ACHN (cell line): Measurements from ENCODE around the gene MAML2.
"Not testable (repeated sequence)": the region's sequence is repeated elsewhere in the genome, so short reads cannot be mapped to it uniquely, and the experiment has no call there.

Experiments
- DNase-seq: peaks from one replicate; pipeline ENCODE4 v3.0.0-alpha.2; 2015
- in situ Hi-C: cut with HindIII; loops from 2 replicates; pipeline ENCODE4 v1.10.0; 2017; ENCODE audit warnings: low sequenced_read_pairs, low pct_ligation_motif_present, low pct_unique_long_range_greater_than_20kb

Gene MAML2

GRCh38 chr11:96186806-96187205 is 156.2 kb downstream of the MAML2 start:
- DNase-seq: no peak
- in situ Hi-C loops: no loop called here

GRCh38 chr11:96185220-96185768 is 157.7 kb downstream of the MAML2 start:
- in situ Hi-C loops: no loop called here
- DNase-seq: no peak

GRCh38 chr11:96180937-96181336 is 162.1 kb downstream of the MAML2 start:
- in situ Hi-C loops, DNase-seq: not testable (repeated sequence)

- in situ Hi-C loops: no loop called here
- DNase-seq: no peak
Observed at GRCh38 chr11:96180341-96180740, 162.7 kb downstream of the MAML2 start.

GRCh38 chr11:96179905-96180304 is 163.1 kb downstream of the MAML2 start:
- in situ Hi-C loops: no loop called here

GRCh38 chr11:96178887-96179279 is 164.1 kb downstream of the MAML2 start:
- DNase-seq: no peak
- in situ Hi-C loops: no loop called here

More at GRCh38 chr11:96179905-96180304, 163.1 kb downstream of the MAML2 start:
- no peak for DNase-seq

DNA sequence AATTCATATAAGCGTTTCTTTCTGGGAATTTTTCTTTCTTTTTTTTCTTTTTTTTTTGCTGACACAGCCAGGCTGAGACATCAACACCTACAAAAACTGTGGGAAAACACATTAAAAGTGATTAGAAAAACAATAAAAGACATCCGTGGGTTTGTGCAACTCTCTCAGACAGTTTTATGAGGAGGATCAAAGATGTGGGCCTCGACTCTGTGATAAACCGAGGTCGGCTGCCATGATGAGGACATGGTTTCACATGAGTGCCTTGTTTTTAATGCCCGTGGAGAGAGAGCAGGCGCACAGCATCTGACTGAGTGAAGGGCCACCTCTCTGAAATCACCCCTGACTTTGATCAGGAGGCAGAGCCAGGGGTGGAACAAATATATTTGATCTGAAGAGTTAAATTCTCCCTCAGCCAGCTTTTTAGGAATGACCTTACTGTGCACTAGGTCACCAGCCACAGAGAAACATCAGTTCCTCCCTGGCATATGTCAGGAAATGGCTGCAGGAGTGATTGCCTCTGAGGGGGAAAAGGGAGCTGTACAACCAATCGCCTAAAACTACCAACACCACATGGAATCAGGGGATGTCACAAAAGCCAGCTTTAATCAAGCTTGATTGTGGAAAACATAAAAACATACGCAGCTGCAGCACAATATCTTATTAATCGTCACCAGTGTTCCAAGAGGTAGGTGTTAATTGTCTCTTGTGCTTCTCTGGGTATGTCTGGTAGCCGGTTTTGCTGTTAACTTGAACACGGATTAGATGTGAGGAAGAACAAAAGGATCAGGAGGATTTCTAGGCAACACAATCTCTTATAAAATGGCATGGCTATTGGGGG is 164.7 kb downstream of the MAML2 start:
- in situ Hi-C loops: no loop called here

GRCh38 chr11:96177146-96177545 is 165.8 kb downstream of the MAML2 start:
- DNase-seq: no peak
- in situ Hi-C loops: no loop called here

More for the DNA sequence above, 164.7 kb downstream of the MAML2 start:
- DNase-seq: no peak

GRCh38 chr11:96173906-96174305 is 169.1 kb downstream of the MAML2 start:
- DNase-seq: no peak
- in situ Hi-C loops: no loop called here

GRCh38 chr11:96173422-96173821 is 169.6 kb downstream of the MAML2 start:
- no peak for DNase-seq
- in situ Hi-C loops: no loop called here

GRCh38 chr11:96172604-96173003 is 170.4 kb downstream of the MAML2 start:
- in situ Hi-C loops: no loop called here
- no peak for DNase-seq

DNA sequence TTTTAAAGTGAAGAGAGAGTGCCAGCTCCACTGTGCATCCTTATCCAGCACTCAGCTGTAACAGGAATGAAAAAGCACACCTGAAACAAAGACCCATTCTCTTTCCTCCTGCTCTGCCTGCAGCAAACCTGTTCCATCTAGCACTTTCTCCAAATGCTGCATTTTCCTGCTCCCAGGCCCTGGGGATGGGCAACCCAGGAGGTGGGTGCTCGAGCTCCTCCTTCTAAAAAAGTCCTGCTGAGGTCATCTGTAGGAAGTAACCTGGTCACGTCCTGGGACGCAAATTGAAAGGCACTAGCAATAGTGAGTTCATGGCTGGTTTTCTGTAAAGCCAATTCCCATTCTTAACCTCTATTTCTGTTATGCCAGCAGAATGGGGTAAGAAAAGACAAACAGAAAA is 173.7 kb downstream of the MAML2 start:
- DNase-seq: no peak
- in situ Hi-C loops: no loop called here

- peak; percentile 42 for DNase-seq
- in situ Hi-C loops: no loop called here
Observed at GRCh38 chr11:96168623-96169022, 174.4 kb downstream of the MAML2 start.

GRCh38 chr11:96167787-96168186 is 175.2 kb downstream of the MAML2 start:
- in situ Hi-C loops: no loop called here
- no peak for DNase-seq

- in situ Hi-C loops: no loop called here
- DNase-seq: no peak
Observed at GRCh38 chr11:96167203-96167758, 175.7 kb downstream of the MAML2 start.

DNA sequence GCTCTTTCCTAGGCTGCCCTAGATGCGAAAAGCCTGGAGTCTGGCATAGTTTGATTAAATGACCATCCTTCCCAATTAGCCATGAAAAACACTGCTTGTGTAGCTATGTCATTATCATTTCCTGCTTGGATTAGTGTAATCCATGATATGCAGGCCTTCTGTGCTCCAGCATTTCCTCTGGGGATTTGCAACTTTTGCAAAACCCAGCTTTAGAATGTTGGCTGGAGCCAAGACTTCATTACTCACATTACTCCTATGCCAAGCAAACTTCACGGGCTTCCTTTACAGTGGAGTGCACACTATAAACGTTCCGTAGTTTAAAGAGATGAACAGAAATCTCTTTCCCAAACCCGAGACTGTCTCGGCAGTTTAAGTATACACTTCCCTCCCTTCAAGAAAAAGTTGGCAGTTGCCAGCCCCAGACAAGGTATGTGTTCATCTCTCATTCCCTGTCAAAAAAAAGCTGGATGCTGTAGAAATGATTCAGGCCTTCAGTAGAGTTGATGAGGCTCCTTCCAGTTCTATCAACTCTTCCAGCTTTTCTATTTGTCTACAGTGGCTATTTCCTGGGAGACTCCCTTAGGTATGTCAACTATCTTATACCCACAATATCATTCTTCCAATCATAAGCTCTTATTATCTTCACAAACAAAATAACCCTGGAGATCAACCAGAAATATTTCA is 180.0 kb downstream of the MAML2 start:
- in situ Hi-C loops: no loop called here
- no peak for DNase-seq

- DNase-seq: no peak
- in situ Hi-C loops: no loop called here
Observed at GRCh38 chr11:96161307-96162089, 181.5 kb downstream of the MAML2 start.

- in situ Hi-C loops: no loop called here
- no peak for DNase-seq
Observed at GRCh38 chr11:96160732-96161306, 182.2 kb downstream of the MAML2 start.
